ENCODE results near the gene STEEP1.
A peak's percentile ranks its signal among the peaks of the same experiment; 100 is the strongest.
"Not testable (repeated sequence)": the region's sequence is repeated elsewhere in the genome, so short reads cannot be mapped to it uniquely, and the experiment has no call there.

STEEP1 gene

DNA sequence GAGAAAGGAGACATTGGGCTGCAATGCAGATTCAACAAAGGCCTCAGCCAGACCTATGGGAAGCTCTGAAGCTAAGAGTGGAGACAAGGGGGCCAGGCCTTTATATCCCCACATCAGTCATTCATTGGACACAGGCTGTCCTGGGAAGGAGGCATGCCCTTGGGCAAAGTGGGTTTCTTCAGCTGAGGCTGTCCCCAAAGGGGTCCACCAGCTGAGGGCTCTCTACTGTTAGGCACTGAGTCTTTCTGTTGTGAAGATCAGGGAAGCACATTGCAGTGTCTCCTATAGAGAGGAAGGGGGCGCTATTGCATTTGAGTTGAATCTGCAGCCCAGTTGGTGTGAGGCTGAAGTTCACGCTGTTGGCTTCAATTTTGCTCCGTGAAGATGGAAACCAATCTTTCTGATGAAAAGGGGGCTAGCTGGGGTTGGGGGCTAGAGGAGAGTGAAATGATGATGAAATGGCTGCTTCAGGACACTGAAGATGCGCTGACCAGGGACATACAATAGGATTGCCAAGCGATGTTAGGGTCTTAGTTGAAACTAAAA lies 49.0 kb downstream of the STEEP1 start:
- no peak overlapping the region for H3K27ac ChIP-seq
- peak; percentile 73 for TF ChIP-seq CTCF (conservative IDR thresholded peaks at IDR 0.05; ENCODE audit: low read depth)
- CTCF ChIA-PET: interaction anchor here (0.6 to 1.2 kb wide), 14 partner anchors 10 to 277 kb away, joined by 3 to 5 read pairs (median 3); no protein-coding TSS in a partner anchor
- POLR2A ChIA-PET (ENCODE audit: low non-redundant PET): no interaction called here
- DNase-seq (ENCODE audit: low spot score): peak; percentile 54

GRCh38 chrX:119512146-119512800 lies 52.9 kb downstream of the STEEP1 start:
- POLR2A ChIA-PET (ENCODE audit: low non-redundant PET): interaction anchor here (1.2 kb wide), 1 partner anchor 9 kb away, joined by 7 read pairs; no protein-coding TSS in a partner anchor
- H3K27ac ChIP-seq: peak overlapping the region; percentile 72
- TF ChIP-seq CTCF (conservative IDR thresholded peaks at IDR 0.05; ENCODE audit: low read depth): peak; percentile 76
- CTCF ChIA-PET: interaction anchor here (0.6 to 1.2 kb wide), 7 partner anchors 8 to 29 kb away, joined by 3 to 28 read pairs (median 6); no protein-coding TSS in a partner anchor
- peak; percentile 74 for DNase-seq (ENCODE audit: low spot score)

GRCh38 chrX:119507206-119507605 lies 58.0 kb downstream of the STEEP1 start:
- ChIA-PET CTCF (interaction anchor here (0.5 to 0.6 kb wide), 2 partner anchors 19 to 33 kb away, joined by 3 to 4 read pairs; no protein-coding TSS in a partner anchor), POLR2A (ENCODE audit: low non-redundant PET) (no interaction called here)

GRCh38 chrX:119505945-119506344 lies 59.3 kb downstream of the STEEP1 start:
- POLR2A ChIA-PET (ENCODE audit: low non-redundant PET): interaction anchor here (0.6 kb wide), 1 partner anchor 205 kb away, joined by 3 read pairs; no protein-coding TSS in a partner anchor
- CTCF ChIA-PET: interaction anchor here (1.1 kb wide), 1 partner anchor 10 kb away, joined by 4 read pairs; no protein-coding TSS in a partner anchor
- no peak overlapping the region for H3K27ac ChIP-seq
- no peak for DNase-seq (ENCODE audit: low spot score)
- TF ChIP-seq CTCF (conservative IDR thresholded peaks at IDR 0.05; ENCODE audit: low read depth): no peak

More at GRCh38 chrX:119507206-119507605, 58.0 kb downstream of the STEEP1 start:
- TF ChIP-seq CTCF (conservative IDR thresholded peaks at IDR 0.05; ENCODE audit: low read depth): no peak
- H3K27ac ChIP-seq: peak overlapping the region; percentile 75
- DNase-seq (ENCODE audit: low spot score): no peak

GRCh38 chrX:119505145-119505544 lies 60.1 kb downstream of the STEEP1 start:
- CTCF ChIA-PET: interaction anchor here (1.1 kb wide), 1 partner anchor 11 kb away, joined by 4 read pairs; no protein-coding TSS in a partner anchor
- peak overlapping the region; percentile 97; the same call in 1 of the 2 replicates for H3K27ac ChIP-seq
- not testable (repeated sequence) for DNase-seq (ENCODE audit: low spot score)

GRCh38 chrX:119503484-119503861 lies 61.7 kb downstream of the STEEP1 start:
- H3K27ac ChIP-seq: peak overlapping the region; percentile 97
- POLR2A ChIA-PET (ENCODE audit: low non-redundant PET): interaction anchor here (1.3 to 1.4 kb wide), 2 partner anchors 9 kb away, joined by 7 to 8 read pairs; no protein-coding TSS in a partner anchor
- TF ChIP-seq CTCF (conservative IDR thresholded peaks at IDR 0.05; ENCODE audit: low read depth): no peak
- peak; percentile 78 for DNase-seq (ENCODE audit: low spot score)
- CTCF ChIA-PET: interaction anchor here (0.5 to 1.8 kb wide), 3 partner anchors 9 to 21 kb away, joined by 3 to 6 read pairs (median 5); no protein-coding TSS in a partner anchor

More at GRCh38 chrX:119505145-119505544, 60.1 kb downstream of the STEEP1 start:
- POLR2A ChIA-PET (ENCODE audit: low non-redundant PET): not testable (repeated sequence)

Data from RWPE1 (cell line).